GM23338 (cell line): Measurements from ENCODE around the gene CMIP. TPM values are rescaled to one million over a fixed set of nuclear protein-coding genes. Genes with fewer than 3 reads are reported as not detected.

Source experiments
- NANOG ChIP-seq: IDR thresholded peaks from 2 replicates; pipeline ENCODE4 v1.6.1; 2016; ENCODE audit warnings: antibody characterized with exemption, borderline replicate concordance
- POLR2AphosphoS5 ChIP-seq: IDR thresholded peaks from 2 replicates; pipeline ENCODE4 v1.6.1; 2016; ENCODE audit warnings: antibody characterized with exemption, low read depth
- REST ChIP-seq: IDR thresholded peaks from one replicate; pipeline ENCODE4 v1.6.1; 2018; ENCODE audit warnings: antibody characterized with exemption; ENCODE audit not compliant: unreplicated experiment
- ZNF114 ChIP-seq: fragments of 250-450 bp; sonication (Bioruptor Pico); IDR thresholded peaks from 2 replicates; pipeline ENCODE4 v1.5.0; 2020; ENCODE audit warnings: mild to moderate bottlenecking, moderate library complexity
- polyA plus RNA-seq: library from polyadenylated mRNA; unstranded; fragments of >200 nt; fragmentation: Nextera tagmentation; extraction: Ambion mirVana; gene quantifications from 2 replicates; pipeline ENCODE4 v1.2.1, GENCODE V29; 2016
- total RNA-seq: library from RNA; depleted of rRNA; stranded (reverse); fragments of >200 nt; shearing (Covaris generic); gene quantifications from 2 replicates; pipeline ENCODE4 v1.2.3, GENCODE V29; 2014
- TF ChIP-seq, protein P1 (sequence below): fragments of 250-450 bp; sonication (Bioruptor Pico); IDR thresholded peaks from 2 replicates; pipeline ENCODE4 v1.5.0; 2020; ENCODE audit warnings: mild to moderate bottlenecking, moderate library complexity

Gene CMIP
- total and polyA plus RNA-seq, 2 experiments from 2014 or later, result 9.5 to 62.3 TPM

- TF ChIP-seq, protein P1, sequence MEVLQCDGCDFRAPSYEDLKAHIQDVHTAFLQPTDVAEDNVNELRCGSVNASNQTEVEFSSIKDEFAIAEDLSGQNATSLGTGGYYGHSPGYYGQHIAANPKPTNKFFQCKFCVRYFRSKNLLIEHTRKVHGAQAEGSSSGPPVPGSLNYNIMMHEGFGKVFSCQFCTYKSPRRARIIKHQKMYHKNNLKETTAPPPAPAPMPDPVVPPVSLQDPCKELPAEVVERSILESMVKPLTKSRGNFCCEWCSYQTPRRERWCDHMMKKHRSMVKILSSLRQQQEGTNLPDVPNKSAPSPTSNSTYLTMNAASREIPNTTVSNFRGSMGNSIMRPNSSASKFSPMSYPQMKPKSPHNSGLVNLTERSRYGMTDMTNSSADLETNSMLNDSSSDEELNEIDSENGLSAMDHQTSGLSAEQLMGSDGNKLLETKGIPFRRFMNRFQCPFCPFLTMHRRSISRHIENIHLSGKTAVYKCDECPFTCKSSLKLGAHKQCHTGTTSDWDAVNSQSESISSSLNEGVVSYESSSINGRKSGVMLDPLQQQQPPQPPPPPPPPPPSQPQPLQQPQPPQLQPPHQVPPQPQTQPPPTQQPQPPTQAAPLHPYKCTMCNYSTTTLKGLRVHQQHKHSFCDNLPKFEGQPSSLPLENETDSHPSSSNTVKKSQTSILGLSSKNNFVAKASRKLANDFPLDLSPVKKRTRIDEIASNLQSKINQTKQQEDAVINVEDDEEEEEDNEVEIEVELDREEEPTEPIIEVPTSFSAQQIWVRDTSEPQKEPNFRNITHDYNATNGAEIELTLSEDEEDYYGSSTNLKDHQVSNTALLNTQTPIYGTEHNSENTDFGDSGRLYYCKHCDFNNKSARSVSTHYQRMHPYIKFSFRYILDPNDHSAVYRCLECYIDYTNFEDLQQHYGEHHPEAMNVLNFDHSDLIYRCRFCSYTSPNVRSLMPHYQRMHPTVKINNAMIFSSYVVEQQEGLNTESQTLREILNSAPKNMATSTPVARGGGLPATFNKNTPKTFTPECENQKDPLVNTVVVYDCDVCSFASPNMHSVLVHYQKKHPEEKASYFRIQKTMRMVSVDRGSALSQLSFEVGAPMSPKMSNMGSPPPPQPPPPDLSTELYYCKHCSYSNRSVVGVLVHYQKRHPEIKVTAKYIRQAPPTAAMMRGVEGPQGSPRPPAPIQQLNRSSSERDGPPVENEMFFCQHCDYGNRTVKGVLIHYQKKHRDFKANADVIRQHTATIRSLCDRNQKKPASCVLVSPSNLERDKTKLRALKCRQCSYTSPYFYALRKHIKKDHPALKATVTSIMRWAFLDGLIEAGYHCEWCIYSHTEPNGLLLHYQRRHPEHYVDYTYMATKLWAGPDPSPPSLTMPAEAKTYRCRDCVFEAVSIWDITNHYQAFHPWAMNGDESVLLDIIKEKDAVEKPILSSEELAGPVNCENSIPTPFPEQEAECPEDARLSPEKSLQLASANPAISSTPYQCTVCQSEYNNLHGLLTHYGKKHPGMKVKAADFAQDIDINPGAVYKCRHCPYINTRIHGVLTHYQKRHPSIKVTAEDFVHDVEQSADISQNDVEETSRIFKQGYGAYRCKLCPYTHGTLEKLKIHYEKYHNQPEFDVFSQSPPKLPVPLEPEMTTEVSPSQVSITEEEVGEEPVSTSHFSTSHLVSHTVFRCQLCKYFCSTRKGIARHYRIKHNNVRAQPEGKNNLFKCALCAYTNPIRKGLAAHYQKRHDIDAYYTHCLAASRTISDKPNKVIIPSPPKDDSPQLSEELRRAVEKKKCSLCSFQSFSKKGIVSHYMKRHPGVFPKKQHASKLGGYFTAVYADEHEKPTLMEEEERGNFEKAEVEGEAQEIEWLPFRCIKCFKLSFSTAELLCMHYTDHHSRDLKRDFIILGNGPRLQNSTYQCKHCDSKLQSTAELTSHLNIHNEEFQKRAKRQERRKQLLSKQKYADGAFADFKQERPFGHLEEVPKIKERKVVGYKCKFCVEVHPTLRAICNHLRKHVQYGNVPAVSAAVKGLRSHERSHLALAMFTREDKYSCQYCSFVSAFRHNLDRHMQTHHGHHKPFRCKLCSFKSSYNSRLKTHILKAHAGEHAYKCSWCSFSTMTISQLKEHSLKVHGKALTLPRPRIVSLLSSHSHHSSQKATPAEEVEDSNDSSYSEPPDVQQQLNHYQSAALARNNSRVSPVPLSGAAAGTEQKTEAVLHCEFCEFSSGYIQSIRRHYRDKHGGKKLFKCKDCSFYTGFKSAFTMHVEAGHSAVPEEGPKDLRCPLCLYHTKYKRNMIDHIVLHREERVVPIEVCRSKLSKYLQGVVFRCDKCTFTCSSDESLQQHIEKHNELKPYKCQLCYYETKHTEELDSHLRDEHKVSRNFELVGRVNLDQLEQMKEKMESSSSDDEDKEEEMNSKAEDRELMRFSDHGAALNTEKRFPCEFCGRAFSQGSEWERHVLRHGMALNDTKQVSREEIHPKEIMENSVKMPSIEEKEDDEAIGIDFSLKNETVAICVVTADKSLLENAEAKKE, result no peak
- no peak for TF ChIP-seq REST
- no peak for TF ChIP-seq NANOG
- TF ChIP-seq ZNF114 (CRISPR knock-in tag), result no peak
- TF ChIP-seq POLR2AphosphoS5, result no peak
These were observed 56.4 kb downstream of the CMIP start (continued) for GRCh38 chr16:81500833-81501521.
